NCI-H1092 treated with DMSO at 0.1 percent for 48 hours (cell line): ENCODE measurements around the gene NME1.
"Not testable (repeated sequence)": the region's sequence is repeated elsewhere in the genome, so short reads cannot be mapped to it uniquely, and the experiment has no call there.

ENCODE experiments used
- DNase-seq: peaks from one replicate; lab custom pipeline; 2025; lab: John Stamatoyannopoulos, UW

Gene NME1

DNA sequence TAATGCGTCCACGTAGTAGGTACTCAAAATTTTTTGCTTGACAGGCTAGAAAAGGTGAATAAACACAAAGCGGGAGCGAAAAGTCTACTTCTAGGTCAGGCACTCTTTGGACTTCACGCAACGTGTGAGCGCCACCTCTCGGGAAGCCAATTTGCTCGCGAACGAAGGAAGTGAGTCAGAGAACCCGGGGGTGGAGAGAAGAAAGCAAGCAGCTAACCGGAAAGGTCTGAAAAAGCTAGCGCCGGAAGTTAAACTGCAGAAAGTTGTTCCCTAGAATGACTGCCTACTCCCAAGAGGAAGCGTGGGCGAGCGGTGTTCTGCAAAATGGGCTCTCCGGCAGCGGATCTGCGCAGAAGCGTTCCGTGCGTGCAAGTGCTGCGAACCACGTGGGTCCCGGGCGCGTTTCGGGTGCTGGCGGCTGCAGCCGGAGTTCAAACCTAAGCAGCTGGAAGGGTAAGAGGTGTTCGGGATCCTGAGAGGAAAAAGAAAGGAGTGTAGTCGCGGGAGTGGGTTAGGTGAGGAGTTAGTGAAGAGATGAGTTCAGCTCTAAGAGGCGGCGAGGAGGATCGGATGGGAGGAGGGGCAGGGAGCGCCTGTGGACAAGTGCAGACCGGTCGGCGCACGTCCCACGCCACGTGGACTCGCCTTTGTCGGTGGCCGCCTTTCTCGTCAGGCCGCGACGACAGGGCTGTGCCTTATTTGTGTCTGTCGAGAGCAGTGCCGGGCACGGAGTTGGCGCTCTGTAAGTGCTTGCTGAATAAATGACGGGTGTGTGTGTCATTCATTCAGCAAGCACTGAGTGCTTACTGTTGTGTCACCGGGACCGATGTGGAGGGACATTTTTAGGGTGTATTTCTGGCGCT, at the start of gene NME1:
Gene NME1 (plus strand): TSS at position 350 of the 863 bp plus-strand sequence. CDS start 2,096 bp downstream, outside the sequence.
- DNase-seq, result peak; percentile 99

DNA sequence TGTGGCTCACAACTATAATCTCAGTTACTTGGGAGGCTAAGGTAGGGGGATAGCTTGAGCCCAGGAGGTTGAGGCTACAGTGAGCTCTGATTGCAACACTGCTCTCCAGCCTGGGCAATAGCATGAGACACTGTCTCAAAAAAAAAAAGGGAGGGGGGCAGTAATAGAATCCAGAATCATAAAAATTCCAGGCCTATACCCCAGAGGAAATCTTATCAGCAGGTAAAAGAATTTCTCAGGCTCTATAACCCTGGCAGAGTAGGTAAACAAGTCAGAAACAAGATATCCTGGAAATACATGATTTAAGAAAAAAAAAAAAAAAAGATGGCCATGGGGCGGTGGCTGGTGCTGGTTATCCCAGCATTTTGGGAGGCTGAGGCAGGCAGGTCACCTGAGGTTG, 45.6 kb upstream of the NME1 start:
- no peak for DNase-seq

DNA sequence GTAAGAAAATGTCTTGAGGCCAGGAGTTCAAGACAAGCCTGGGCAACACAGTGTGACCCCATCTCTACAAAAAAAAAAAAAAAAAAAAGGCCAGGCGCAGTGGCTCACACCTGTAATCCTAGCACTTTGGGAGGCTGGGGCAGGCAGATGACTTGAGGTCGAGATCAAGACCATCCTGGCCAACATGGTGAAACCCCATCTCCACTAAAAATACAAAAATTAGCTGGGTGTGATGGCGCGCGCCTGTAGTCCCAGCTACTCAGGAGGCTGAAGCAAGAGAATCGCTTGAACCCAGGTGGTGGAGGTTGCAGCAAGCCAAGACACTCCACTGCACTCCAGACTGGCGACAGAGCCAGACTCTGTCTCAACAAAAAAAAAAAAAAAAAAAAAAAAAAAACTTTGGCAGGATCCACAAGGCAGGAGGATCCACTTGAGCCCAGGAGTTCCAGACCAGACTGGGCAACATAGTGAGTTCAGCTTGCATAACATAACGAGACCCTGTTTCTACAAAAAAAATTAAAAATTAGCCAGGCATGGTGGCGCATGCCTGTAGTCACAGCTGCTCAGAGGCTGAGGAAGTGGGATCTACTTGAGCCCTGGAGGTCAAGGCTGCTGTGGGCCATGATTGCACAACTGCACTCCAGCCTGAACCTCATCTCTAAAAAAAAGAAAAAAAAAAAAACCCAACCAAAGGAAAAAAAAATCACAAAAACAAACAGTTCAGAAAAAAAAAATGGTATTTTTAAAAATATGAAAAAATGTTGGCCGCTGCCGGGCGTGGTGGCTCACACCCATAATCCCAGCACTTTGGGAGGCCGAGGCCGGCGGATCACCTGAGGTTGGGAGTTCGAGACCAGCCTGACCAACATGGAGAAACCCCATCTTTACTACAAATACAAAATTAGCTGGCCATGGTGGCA, 40.8 kb upstream of the NME1 start:
- not testable (repeated sequence) for DNase-seq

DNA sequence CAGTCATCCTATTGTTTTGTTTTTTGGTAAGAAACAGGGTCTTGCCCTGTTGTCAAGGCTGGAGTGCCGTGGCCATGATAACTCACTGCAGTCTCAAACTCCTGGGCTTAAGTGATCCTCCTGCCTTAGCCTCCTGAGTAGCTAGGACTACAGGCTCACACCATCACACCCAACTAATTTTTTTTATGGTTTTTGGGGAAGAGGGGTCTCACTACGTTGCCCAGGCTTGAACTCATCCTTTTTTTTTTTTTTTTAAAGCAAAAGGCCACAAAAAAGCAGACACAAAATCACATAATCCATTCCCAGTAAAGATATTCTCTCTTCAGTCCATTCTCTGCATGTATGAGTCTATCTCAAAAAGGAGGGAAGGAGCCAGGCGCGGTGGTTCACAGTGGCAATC, 38.2 kb upstream of the NME1 start:
- no peak for DNase-seq

DNA sequence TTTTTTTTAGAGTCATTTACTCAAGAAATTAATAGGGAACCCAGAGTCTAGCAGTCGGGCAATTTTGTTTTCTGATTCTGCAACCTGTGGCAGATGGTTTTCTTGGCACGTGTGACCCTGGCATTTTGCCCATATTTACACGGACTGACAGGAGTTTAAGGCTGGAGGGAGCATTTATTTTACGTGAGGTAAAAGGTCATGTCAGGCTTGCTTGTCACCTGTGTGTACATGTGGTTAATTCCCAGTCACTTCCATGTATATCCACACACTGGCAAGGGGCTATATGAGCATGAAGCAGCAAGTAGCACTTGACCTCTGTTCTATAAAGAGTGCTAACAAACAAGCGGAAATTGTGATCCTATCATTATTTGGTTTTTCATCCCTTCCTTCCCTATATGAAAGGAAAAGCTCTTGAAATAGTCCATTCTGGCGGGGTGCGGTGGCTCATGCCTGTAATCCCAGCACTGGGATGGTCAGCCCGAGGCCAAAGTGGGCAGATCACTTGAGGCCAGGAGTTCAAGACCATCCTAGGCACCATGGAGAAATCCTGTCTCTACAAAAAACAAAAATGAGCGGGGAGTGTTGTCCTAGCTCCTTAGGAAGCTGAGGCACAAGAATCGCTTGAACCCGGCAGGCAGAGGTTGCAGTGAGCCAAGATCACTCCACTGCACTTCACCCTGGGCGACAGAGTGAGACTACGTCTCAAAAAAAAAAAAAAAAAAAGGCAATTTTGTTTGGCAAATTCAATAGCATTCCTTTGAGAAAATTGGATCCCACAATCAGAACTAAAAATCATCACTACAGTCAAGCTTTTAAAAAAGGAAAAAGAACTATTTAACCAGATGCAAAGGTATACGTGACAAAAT, 34.8 kb upstream of the NME1 start:
- peak; percentile 95 for DNase-seq

DNA sequence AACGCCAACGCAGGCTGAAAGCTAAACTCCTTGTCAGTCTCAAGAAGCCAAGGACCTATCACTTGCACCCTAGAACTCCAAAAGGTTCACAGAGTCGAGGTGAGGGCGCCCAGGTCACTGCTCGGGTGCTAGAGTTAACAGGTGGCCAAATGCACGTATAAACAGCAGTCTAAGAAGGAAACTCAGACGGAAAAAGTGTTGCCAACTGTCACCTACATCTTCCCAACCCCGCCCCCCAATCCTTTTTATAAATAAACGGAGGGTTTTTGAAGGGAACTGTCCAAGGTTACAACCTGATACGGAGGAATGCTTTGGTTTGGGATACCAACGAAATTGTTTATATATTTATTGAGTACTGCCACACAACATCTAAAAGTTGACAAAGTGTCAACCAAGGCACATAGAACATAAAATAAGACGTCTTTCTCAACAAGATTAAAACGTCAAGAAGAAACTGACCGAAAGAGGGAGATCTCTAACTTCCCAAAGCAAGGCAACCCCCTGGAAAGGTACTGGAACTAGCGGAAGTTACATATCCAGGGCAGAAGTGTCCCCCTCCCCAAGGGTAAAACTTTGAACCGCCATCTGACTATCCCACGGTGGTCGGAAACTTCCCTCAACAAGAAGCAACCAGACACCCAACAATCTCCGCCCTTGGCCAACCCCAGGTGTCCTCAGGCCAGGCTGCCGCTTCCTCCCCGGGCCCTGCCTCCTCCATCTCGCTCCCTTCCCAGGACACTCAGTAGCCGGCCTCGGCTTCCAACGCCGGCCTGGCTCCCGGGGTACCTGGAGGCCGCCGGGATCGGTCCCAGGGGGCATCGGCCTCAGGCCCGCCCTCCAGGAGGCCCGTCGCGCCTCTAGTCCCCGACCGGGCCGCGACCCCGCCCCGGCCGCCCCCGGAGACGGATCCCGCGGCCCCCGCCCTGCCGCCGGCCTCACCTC, 33.7 kb upstream of the NME1 start:
- DNase-seq, result peak; percentile 18

DNA sequence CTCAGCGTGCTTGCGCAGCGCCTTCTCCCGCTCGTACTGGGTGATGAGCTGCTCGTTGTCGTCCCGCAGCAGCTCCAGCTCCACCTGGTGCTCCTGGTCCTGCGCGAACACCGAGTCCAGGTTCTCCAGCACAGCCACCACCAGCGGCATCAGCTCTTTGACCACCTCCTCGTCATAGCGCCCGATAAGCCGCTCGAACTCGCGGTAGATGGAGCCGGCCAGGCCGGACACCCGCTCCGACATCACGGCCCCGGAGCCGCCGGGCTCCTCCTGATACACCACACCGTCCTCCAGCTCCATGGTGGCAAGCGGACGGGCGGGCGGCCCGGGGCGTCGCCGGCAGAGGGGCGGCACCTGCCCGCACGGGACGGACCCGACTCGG, 33.0 kb upstream of the NME1 start:
- peak; percentile 63 for DNase-seq

DNA sequence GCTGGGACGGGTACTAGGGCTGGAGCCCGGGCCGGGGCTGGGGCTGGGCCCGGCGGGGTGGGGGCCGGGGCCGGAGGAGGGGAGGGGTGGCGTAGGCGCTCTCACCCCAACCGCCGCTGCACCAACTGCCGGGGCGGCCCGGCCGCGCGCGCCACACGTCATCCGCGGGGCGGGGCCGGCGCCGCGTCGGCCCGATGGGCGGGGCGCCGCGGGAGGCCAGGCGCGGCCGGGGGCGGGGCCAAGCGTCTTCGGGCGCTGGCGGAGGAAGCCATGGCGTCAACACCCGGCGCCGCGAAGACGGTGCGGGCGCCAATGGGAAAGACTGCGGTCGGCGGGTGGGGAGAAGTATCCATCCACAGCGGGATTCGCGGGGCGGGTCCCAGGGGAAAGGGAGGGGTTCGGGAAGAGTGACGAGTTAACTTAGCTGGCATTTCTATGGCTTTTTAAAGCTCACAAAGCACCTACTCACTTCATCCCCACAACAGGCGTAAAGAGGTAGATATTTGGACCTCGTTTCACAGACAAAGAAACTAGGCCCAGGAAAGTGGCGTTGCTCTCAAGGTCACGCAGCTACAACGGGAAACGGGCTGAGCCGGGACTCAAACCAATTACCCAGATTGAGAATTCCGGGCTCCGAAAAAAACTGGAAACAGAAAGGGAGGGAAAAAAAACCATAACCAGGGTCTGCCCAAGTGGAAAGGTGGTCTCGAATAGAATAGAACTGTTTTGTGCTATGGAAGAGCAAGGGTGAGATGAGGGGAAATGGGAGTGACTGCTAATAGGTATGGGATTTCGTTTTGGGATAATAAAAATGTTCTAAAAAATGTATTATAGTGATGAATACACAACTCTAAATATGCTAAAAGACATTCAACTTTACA, 32.4 kb upstream of the NME1 start, which contains the start of gene SPAG9:
Gene SPAG9 (minus strand): TSS at position 130 of the 881 bp plus-strand sequence. CDS start 212 bp downstream, outside the sequence.
- DNase-seq, result peak; percentile 91

DNA sequence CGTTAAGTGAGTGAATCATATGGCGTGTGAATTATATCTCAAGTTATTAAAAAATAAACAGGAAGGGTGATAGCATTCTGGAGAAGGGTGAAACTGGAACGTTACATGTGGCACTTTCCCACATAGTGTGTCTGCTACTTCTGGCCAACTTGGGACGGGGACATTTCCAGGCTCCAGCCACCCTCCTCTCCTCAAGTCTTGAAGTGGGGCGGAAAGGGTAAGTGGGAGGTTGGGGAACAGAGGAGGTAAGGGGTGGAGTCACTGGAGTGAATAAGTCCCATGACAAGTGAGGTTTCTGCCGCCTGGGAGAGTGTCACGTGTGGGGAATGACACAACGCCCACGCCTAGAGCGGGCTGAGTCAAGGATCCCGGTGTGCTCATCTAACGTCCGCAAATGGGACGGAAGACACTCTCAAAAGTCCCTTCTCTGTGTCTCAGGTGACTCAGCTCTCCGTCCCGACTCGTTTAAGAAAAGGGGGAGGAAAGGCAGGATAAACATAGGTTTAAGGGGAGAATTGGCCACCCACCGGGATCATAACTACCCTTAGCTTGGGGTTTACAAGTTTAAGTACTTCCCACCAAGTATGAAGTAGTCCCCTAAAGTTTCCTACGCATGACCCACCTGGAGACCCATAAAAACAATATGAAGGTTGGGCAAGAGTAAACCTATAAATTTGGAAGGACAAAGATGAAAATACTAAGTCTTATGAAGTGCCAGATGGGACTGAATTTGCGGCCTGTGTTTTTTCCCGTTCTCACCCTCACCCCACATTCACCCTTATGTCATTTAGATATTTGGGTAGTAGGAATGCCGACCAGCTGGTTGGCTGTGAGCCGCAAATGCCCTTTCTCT, 31.5 kb upstream of the NME1 start:
- DNase-seq, result no peak

DNA sequence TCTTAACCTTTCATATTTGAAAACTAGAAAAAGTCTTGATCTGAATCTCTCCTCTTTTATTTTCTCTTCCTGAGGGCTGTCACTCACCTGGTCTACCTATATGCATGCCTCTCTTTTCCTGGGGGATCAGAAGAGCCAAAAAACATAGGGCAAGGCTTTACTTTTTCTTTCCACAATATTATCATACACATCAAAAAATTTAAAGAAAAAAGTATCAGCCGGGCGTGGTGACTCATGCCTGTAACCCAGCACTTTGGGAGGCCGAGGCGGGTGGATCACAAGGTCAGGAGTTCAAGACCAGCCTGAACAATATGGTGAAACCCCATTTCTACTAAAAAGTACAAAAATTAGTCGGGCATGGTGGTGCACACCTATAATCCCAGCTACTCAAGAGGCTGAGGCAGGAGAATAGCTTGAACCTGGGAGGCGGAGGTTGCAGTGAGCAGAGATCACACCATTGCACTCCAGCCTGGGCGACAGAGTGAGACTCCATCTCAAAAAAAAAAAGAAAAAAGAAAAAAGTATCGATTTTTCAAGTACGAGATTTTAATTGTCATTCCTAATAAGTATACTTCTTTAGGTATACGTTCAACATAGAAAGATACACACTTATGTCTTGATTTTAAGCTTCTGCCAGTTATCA, 30.8 kb upstream of the NME1 start:
- not testable (repeated sequence) for DNase-seq

DNA sequence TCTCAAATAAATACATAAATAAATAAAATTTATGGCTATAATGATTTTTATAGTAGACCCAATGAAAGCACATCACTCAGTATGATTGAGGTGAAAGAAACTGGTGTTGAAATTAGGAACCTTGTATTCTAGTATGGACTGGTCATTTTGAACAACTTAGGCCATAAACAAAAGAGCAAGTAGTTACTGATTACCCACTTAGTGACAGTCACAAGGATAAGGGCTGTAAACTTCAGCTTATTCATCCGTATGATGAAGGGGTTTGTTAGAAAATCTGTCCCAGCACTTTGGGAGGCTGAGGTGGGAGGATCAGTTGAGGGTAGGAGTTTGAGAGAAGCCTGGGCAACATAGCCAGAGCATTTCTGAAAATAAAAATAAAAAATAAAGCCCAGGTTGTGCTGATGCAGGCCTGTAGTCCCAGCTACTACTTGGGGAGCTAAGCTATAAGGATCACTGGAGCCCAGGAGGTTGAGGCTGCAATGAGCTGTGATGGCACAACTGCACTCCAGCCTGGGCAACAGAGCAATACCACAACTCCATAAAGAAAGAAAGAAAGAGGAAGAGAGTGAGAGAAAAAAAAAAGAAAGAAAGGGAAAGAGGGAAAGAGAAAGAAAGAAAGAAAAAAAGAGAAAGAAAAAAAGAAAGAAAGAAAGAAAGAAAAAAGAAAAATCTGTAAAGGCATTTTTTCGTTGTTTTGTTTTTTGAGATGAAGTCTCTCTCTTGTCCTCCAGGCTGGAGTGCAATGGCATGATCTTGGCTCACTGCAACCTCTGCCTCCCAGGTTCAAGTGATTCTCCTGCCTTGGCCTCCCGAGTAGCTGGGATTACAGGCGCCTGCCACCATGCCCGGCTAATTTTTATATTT, 28.5 kb upstream of the NME1 start:
- DNase-seq, result no peak

DNA sequence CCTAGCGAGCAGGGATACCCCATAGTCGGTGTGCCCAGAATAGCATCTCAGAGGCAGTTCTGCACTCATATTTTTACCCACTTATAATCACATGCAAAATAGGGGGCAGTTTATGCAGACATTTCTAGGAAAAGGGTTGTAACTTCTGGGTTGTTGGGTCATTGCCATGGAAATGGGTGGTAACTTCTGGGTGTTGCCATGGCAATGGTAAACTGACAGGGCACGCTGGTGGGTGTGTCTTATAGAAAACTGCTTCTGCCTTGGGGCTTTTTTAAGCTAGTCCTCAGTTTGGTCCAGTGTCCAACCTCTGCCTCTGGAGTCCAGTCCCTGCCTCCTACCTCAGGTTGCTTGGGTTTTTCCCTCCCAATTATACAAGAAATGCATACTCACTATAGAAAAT, 25.3 kb upstream of the NME1 start:
- DNase-seq, result no peak

DNA sequence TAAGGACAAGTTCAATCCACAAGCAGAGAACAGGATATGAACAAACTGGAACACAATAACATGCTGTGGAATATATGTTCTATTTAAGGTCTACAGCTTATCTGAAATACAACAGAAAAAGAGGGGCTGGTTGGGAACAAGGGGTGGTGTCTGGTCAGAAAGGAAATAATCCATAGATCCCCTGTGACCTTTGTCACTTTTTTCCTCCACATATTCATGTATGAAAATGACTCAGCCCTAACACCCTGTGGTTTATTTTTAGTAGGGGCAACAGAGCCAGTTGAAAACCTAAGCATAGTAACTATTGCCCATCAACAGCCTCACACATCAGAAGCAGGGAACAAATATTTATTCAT, 20.4 kb upstream of the NME1 start:
- DNase-seq, result no peak

DNA sequence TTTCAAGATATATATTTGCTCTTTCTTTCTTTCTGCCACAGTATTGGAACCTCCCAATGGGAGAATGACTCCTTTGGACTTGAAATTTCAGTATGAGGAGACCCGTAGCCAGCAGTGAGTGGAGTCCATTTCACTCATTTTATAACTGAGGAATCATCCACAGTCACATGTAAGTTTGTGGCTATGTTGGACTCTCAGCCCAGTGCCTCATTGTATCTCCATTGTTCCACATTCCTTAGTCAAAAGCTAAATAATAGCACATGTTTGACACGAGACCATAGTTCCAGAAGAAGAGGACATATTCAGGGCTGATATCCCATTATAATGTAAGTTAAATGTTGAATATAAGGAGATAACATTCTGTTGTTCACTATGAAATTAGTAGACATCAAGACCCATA, 20.0 kb upstream of the NME1 start:
- DNase-seq, result no peak

DNA sequence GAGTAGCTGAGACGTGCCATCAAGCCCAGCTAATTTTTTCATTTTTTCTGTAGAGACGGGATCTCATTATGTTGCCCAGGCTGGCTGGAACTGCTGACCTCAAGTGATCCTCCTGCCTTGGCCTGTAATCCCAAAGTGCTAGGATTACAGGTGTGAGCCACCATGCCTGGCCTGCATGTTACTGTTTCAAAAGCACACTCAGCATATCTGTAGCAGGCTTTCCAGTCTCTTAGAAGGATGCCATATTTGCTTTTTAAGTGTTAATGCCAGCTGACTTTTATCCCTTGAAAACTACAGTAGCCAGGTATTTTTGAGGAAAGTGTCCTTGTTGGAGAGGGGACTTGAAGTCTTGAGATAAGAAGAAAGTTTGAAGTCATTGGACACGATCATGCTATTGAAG, 17.4 kb upstream of the NME1 start:
- DNase-seq, result no peak

DNA sequence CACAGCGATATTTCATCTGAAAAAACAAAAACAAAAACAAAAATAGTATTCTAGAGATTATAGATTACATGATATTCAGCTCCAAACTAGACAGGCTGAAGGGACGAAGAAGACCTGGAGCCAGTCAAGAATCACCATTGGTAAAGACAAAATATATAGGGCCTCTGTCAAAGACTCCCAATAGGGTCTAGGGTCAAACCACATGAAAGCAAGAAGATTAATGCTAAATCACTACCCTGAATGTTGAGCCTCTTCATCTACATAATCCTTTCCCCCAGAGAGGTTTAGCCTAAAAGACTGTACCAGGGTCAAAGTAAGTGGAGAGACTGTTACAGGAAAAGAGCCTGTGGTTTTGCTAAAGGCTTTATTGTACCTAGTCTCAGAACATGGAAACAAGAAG, 10.8 kb upstream of the NME1 start:
- DNase-seq, result no peak

DNA sequence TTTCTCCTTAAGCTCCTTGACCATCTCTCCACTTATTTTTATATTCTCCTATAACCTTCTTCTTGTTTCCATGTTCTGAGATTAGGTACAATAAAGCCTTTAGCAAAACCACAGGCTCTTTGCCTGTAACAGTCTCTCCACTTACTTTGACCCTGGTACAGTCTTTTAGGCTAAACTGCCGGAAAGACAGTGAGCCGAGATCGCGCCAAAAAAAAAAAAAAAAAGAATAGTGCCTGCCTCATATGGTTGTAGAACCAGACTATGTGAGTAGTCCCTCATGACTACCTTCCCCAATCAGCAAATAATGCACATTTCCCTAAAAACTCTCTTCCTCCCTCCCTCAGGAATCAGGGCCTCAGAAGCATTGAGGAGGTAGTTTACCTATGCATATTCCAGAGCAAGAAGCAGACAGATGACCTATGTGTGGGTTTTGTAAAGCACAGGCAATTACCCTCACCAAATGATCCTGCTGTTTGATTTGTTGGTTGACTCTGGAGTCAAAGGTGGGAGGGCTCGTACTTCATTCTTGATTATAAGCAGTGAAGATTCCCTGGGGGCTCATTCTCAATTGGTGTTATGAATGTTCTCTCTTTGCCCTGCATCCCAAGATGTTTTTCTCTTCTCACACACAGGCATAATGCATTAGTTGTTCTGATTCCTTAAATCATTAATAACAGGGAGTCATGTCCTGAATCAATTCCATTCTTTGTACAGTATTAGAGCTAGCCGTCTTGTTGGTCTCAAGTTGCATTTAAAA, 8.9 kb upstream of the NME1 start:
- DNase-seq, result peak; percentile 9
